Astrocyte of the spinal cord (primary cell): ENCODE data around the gene ZBTB9.

ENCODE experiments used
- DNase-seq: peaks from one replicate; pipeline ENCODE4 v3.0.0; 2011; ENCODE audit warnings: low read depth, low spot score
- H3K4me3 ChIP-seq: 2 replicates; pipeline ENCODE4 v1.5.1; 2011; ENCODE audit warnings: low read depth, mild to moderate bottlenecking, low read length, moderate library complexity
- CTCF ChIP-seq: IDR thresholded peaks from 2 replicates; pipeline ENCODE4 v1.5.1; 2012; ENCODE audit warnings: low read depth, mild to moderate bottlenecking, low read length, inconsistent platforms
- in situ Hi-C: cut with HindIII; loops from 2 replicates; pipeline ENCODE4 v1.10.0; 2017; ENCODE audit warnings: low sequenced_read_pairs

Gene ZBTB9

GRCh38 chr6:33441457-33441856 is 12.9 kb upstream of the ZBTB9 start:
- no peak for DNase-seq
- TF ChIP-seq CTCF, result no peak
- H3K4me3 ChIP-seq, result no peak overlapping the region
- in situ Hi-C loops, result no loop called here

GRCh38 chr6:33442283-33442682 is 12.1 kb upstream of the ZBTB9 start:
- TF ChIP-seq CTCF, result no peak
- no peak overlapping the region for H3K4me3 ChIP-seq
- no peak for DNase-seq
- in situ Hi-C loops, result no loop called here

GRCh38 chr6:33443025-33443424 is 11.4 kb upstream of the ZBTB9 start:
- H3K4me3 ChIP-seq, result no peak overlapping the region
- no peak for DNase-seq
- no peak for TF ChIP-seq CTCF
- in situ Hi-C loops, result no loop called here

- TF ChIP-seq CTCF, result no peak
- no peak overlapping the region for H3K4me3 ChIP-seq
- in situ Hi-C loops, result no loop called here
- DNase-seq, result no peak
Observed at GRCh38 chr6:33443619-33444504, 10.5 kb upstream of the ZBTB9 start.

- no peak for DNase-seq
- no peak for TF ChIP-seq CTCF
- in situ Hi-C loops, result no loop called here
- no peak overlapping the region for H3K4me3 ChIP-seq
Observed at GRCh38 chr6:33445119-33445603, 9.2 kb upstream of the ZBTB9 start.

- TF ChIP-seq CTCF, result no peak
- in situ Hi-C loops, result no loop called here
- H3K4me3 ChIP-seq, result no peak overlapping the region
- DNase-seq, result no peak
Observed at GRCh38 chr6:33446356-33446755, 8.0 kb upstream of the ZBTB9 start.
